Activated naive CD4-positive, alpha-beta T cell treated with anti-CD3 and anti-CD28 coated beads, Interleukin-2, amount 10 ng/mL, durations not matched to agents 7 days and 5 days (primary cell): ENCODE measurements around the gene OCA2.
"Not testable (repeated sequence)": the region's sequence is repeated elsewhere in the genome, so short reads cannot be mapped to it uniquely, and the experiment has no call there.

Experiments used
- CTCF ChIA-PET: fragments of 350-600 bp; sonication (Branson Sonifier 250); formaldehyde crosslinking; loops from one replicate; lab custom pipeline; 2021; ENCODE audit warnings: antibody characterized with exemption; lab: Charles Lee
- DNase-seq: peaks from one replicate; pipeline ENCODE4 v3.0.0-alpha.2; 2020
- H3K27ac Mint-ChIP-seq: one replicate; pipeline ENCODE4 v1.8.0; 2021; ENCODE audit warnings: mild to moderate bottlenecking, moderate library complexity, mixed read lengths
- H3K27me3 Mint-ChIP-seq: one replicate; pipeline ENCODE4 v1.8.0; 2021; ENCODE audit warnings: mild to moderate bottlenecking, mixed read lengths
- H3K36me3 Mint-ChIP-seq: one replicate; pipeline ENCODE4 v1.8.0; 2021; ENCODE audit warnings: mixed read lengths
- H3K4me1 Mint-ChIP-seq: one replicate; pipeline ENCODE4 v1.8.0; 2021; ENCODE audit warnings: mixed read lengths
- H3K4me3 Mint-ChIP-seq: one replicate; pipeline ENCODE4 v1.8.0; 2021; ENCODE audit warnings: mild to moderate bottlenecking, moderate library complexity, mixed read lengths
- H3K9me3 Mint-ChIP-seq: one replicate; pipeline ENCODE4 v1.8.0; 2021; ENCODE audit warnings: mixed read lengths

Gene OCA2

GRCh38 chr15:27742751-27743477, 356.2 kb downstream of the OCA2 start:
- H3K36me3 Mint-ChIP-seq, result no peaks in the 10 kb centered on the region
- no peaks in the 10 kb centered on the region for H3K4me1 Mint-ChIP-seq
- no peak for DNase-seq
- H3K27ac Mint-ChIP-seq, result no peak overlapping the region
- peaks cover 15% of the 10 kb centered on the region for H3K9me3 Mint-ChIP-seq
- no peaks in the 10 kb centered on the region for H3K27me3 Mint-ChIP-seq
- CTCF ChIA-PET, result no interaction called here
- H3K4me3 Mint-ChIP-seq, result no peak overlapping the region

GRCh38 chr15:27741226-27741860, 357.8 kb downstream of the OCA2 start:
- CTCF ChIA-PET, result no interaction called here
- no peaks in the 10 kb centered on the region for H3K27me3 Mint-ChIP-seq
- no peak overlapping the region for H3K4me3 Mint-ChIP-seq
- no peak overlapping the region for H3K27ac Mint-ChIP-seq
- no peaks in the 10 kb centered on the region for H3K4me1 Mint-ChIP-seq
- H3K36me3 Mint-ChIP-seq, result no peaks in the 10 kb centered on the region
- H3K9me3 Mint-ChIP-seq, result peaks cover 20% of the 10 kb centered on the region
- DNase-seq, result no peak

- H3K4me1 Mint-ChIP-seq, result no peaks in the 10 kb centered on the region
- peaks cover 24% of the 10 kb centered on the region for H3K9me3 Mint-ChIP-seq
- CTCF ChIA-PET, result no interaction called here
- no peaks in the 10 kb centered on the region for H3K36me3 Mint-ChIP-seq
- H3K27ac Mint-ChIP-seq, result no peak overlapping the region
- no peak overlapping the region for H3K4me3 Mint-ChIP-seq
- no peak for DNase-seq
- no peaks in the 10 kb centered on the region for H3K27me3 Mint-ChIP-seq
Observed at GRCh38 chr15:27734785-27735495, 364.2 kb downstream of the OCA2 start.

- H3K9me3 Mint-ChIP-seq, result peaks cover 24% of the 10 kb centered on the region
- H3K36me3 Mint-ChIP-seq, result no peaks in the 10 kb centered on the region
- no peak overlapping the region for H3K27ac Mint-ChIP-seq
- H3K4me3 Mint-ChIP-seq, result no peak overlapping the region
- H3K27me3 Mint-ChIP-seq, result no peaks in the 10 kb centered on the region
- DNase-seq, result no peak
- H3K4me1 Mint-ChIP-seq, result no peaks in the 10 kb centered on the region
- CTCF ChIA-PET, result no interaction called here
Observed at GRCh38 chr15:27731776-27732175, 367.3 kb downstream of the OCA2 start.

GRCh38 chr15:27730868-27731267, 368.2 kb downstream of the OCA2 start:
- DNase-seq, result no peak
- Mint-ChIP-seq H3K27ac (no peak overlapping the region), H3K36me3 (no peaks in the 10 kb centered on the region), H3K9me3 (peaks cover 28% of the 10 kb centered on the region), H3K4me3 (no peak overlapping the region), H3K4me1 (no peaks in the 10 kb centered on the region), H3K27me3 (no peaks in the 10 kb centered on the region)
- CTCF ChIA-PET, result no interaction called here

- no peak for DNase-seq
- Mint-ChIP-seq H3K36me3 (no peaks in the 10 kb centered on the region), H3K9me3 (peaks cover 15% of the 10 kb centered on the region), H3K4me1 (no peaks in the 10 kb centered on the region), H3K27ac (no peak overlapping the region), H3K27me3 (no peaks in the 10 kb centered on the region), H3K4me3 (no peak overlapping the region)
- CTCF ChIA-PET, result no interaction called here
Observed at GRCh38 chr15:27725731-27726130, 373.4 kb downstream of the OCA2 start.

GRCh38 chr15:27723821-27724220, 375.3 kb downstream of the OCA2 start:
- H3K27ac Mint-ChIP-seq, result no peak overlapping the region
- H3K36me3 Mint-ChIP-seq, result no peaks in the 10 kb centered on the region
- no peak for DNase-seq
- H3K9me3 Mint-ChIP-seq, result peaks cover 16% of the 10 kb centered on the region
- CTCF ChIA-PET, result no interaction called here
- H3K4me3 Mint-ChIP-seq, result no peak overlapping the region
- no peaks in the 10 kb centered on the region for H3K27me3 Mint-ChIP-seq
- no peaks in the 10 kb centered on the region for H3K4me1 Mint-ChIP-seq

- DNase-seq, result no peak
- Mint-ChIP-seq H3K4me1 (no peaks in the 10 kb centered on the region), H3K36me3 (no peaks in the 10 kb centered on the region), H3K4me3 (no peak overlapping the region), H3K27ac (no peak overlapping the region), H3K27me3 (no peaks in the 10 kb centered on the region), H3K9me3 (peaks cover 19% of the 10 kb centered on the region)
- CTCF ChIA-PET, result no interaction called here
Observed at GRCh38 chr15:27722102-27722501, 377.0 kb downstream of the OCA2 start.

GRCh38 chr15:27714675-27715074, 384.4 kb downstream of the OCA2 start:
- DNase-seq, result no peak
- Mint-ChIP-seq H3K4me3 (no peak overlapping the region), H3K36me3 (no peaks in the 10 kb centered on the region), H3K27me3 (no peaks in the 10 kb centered on the region), H3K4me1 (no peaks in the 10 kb centered on the region), H3K9me3 (peaks cover 24% of the 10 kb centered on the region), H3K27ac (no peak overlapping the region)
- CTCF ChIA-PET, result no interaction called here

- H3K9me3 Mint-ChIP-seq, result peaks cover 21% of the 10 kb centered on the region
- DNase-seq, H3K36me3 Mint-ChIP-seq, H3K27me3 Mint-ChIP-seq, H3K4me3 Mint-ChIP-seq, H3K27ac Mint-ChIP-seq, CTCF ChIA-PET, H3K4me1 Mint-ChIP-seq: not testable (repeated sequence)
Observed at GRCh38 chr15:27713850-27714249, 385.3 kb downstream of the OCA2 start.

GRCh38 chr15:27707257-27707656, 391.9 kb downstream of the OCA2 start:
- no peaks in the 10 kb centered on the region for H3K27me3 Mint-ChIP-seq
- H3K4me1 Mint-ChIP-seq, result no peaks in the 10 kb centered on the region
- no peaks in the 10 kb centered on the region for H3K36me3 Mint-ChIP-seq
- peaks cover 15% of the 10 kb centered on the region for H3K9me3 Mint-ChIP-seq
- DNase-seq, result no peak
- H3K27ac Mint-ChIP-seq, result no peak overlapping the region
- no peak overlapping the region for H3K4me3 Mint-ChIP-seq
- CTCF ChIA-PET, result no interaction called here

- H3K27ac Mint-ChIP-seq, result no peak overlapping the region
- no peaks in the 10 kb centered on the region for H3K36me3 Mint-ChIP-seq
- CTCF ChIA-PET, result no interaction called here
- no peaks in the 10 kb centered on the region for H3K4me1 Mint-ChIP-seq
- no peak for DNase-seq
- H3K4me3 Mint-ChIP-seq, result no peak overlapping the region
- no peaks in the 10 kb centered on the region for H3K27me3 Mint-ChIP-seq
- H3K9me3 Mint-ChIP-seq, result peaks cover 19% of the 10 kb centered on the region
Observed at GRCh38 chr15:27706300-27706699, 392.8 kb downstream of the OCA2 start.

- Mint-ChIP-seq H3K27ac (no peak overlapping the region), H3K36me3 (no peaks in the 10 kb centered on the region), H3K27me3 (no peaks in the 10 kb centered on the region), H3K4me1 (no peaks in the 10 kb centered on the region), H3K9me3 (peaks cover 21% of the 10 kb centered on the region), H3K4me3 (no peak overlapping the region)
- CTCF ChIA-PET, result no interaction called here
- DNase-seq, result no peak
Observed at GRCh38 chr15:27705056-27705455, 394.1 kb downstream of the OCA2 start.
